HEK293T (cell line): ENCODE results near the gene FBXO31.

Experiments used
- CTBP1 ChIP-seq: fragments of 450-650 bp; IDR thresholded peaks from 2 replicates; pipeline ENCODE4 v1.6.1; 2016; ENCODE audit warnings: borderline replicate concordance
- NFRKB ChIP-seq: fragments of 450-650 bp; IDR thresholded peaks from 2 replicates; pipeline ENCODE4 v1.6.1; 2016; ENCODE audit warnings: mild to moderate bottlenecking, moderate library complexity
- PKNOX1 ChIP-seq: fragments of 450-650 bp; IDR thresholded peaks from 2 replicates; pipeline ENCODE4 v1.6.1; 2016
- SP1 ChIP-seq: fragments of 450-650 bp; IDR thresholded peaks from 2 replicates; pipeline ENCODE4 v1.6.1; 2017
- SUZ12 ChIP-seq: fragments of 450-650 bp; IDR thresholded peaks from 2 replicates; pipeline ENCODE4 v1.6.1; 2016; ENCODE audit warnings: mild to moderate bottlenecking

DNA sequence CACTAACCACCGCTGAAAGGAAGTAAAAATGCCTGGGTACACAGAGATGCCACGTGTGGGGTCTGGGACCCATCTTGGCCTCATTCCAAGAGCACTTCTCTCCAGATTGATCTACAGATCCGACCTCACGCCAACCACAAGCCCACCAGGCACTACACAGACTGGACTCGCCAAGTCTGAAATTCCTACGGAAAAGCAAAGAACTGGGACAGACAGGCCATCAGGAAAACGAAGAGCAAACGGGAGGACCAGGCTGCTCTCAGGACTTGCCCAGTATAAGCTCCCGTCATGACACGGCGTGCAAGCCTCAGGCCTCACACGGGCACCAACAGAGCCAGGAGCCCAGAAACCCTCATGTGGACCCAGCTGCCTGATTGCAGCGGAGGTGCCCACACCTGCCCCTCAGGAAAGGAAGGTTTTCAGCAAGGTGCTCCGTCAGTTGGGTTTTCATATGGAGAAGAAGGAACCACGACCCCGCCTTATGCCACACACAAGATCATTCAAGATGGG lies 46.3 kb downstream of the FBXO31 start:
- TF ChIP-seq NFRKB (no peak), CTBP1 (no peak), SUZ12 (no peak), PKNOX1 (no peak), SP1 (no peak)
